Measurements from ENCODE around the gene C6orf120.

C6orf120 gene

GRCh38 chr6:169725125-169726048, 23.5 kb downstream of the C6orf120 start:
- DNase-seq: peak in 1 of 2 experiments; percentile 52

- DNase-seq: no peak
Observed at GRCh38 chr6:169726049-169726400, 24.1 kb downstream of the C6orf120 start.

GRCh38 chr6:169726963-169727362, 25.0 kb downstream of the C6orf120 start:
- no peak for DNase-seq

- DNase-seq: no peak
Observed at GRCh38 chr6:169729961-169730360, 28.0 kb downstream of the C6orf120 start.

- peak; percentile 43 to 58 for DNase-seq
Observed at GRCh38 chr6:169738204-169738975, 36.5 kb downstream of the C6orf120 start.

- no peak for DNase-seq
Observed at GRCh38 chr6:169738976-169739529, 37.1 kb downstream of the C6orf120 start.

- DNase-seq: no peak
Observed at GRCh38 chr6:169741344-169741743, 39.4 kb downstream of the C6orf120 start.

- DNase-seq: no peak
Observed at GRCh38 chr6:169745405-169745804, 43.5 kb downstream of the C6orf120 start.

GRCh38 chr6:169746556-169746955, 44.6 kb downstream of the C6orf120 start:
- no peak for DNase-seq

GRCh38 chr6:169751242-169752073, 49.5 kb downstream of the C6orf120 start, which contains the start of the genes DYNLT2 and ERMARD:
DYNLT2 (minus strand) TSS chr6:169751572; CDS start chr6:169751458, 114 bp downstream.
ERMARD (plus strand) TSS chr6:169751622; CDS start chr6:169751658, 36 bp downstream.
- DNase-seq: peak; percentile 80 to 83

GRCh38 chr6:169752074-169752623, 50.2 kb downstream of the C6orf120 start:
- DNase-seq: no peak
